ENCODE results near the gene PPP1R13B.
A peak's percentile ranks its signal among the peaks of the same experiment; 100 is the strongest.

PPP1R13B gene

GRCh38 chr14:103715052-103716000 is 132.0 kb downstream of the PPP1R13B start, which contains the start of the genes XRCC3 and ZFYVE21:
TSS of gene XRCC3 (minus strand) at chr14:103715451. CDS start at chr14:103711087, 4,364 bp downstream.
TSS of gene ZFYVE21 (plus strand) at chr14:103715810. CDS start at chr14:103715842, 32 bp downstream.
- peak within 1 kb of the TSS; percentile 80 to 93 for H3K27ac ChIP-seq
- peak; percentile 100 for DNase-seq
- peak within 1 kb of the TSS; percentile 76 to 94 for H3K4me3 ChIP-seq
- H3K27me3 ChIP-seq: no peaks in the 10 kb centered on the region
- no peaks in the 10 kb centered on the region for H3K36me3 ChIP-seq
- H3K4me1 ChIP-seq: peaks cover 0 to 73% (median 62%) of the 10 kb centered on the region in 4 donors
- peak in 1 of 2 experiments; percentile 10 for TF ChIP-seq CTCF (IDR thresholded peaks at IDR 0.05)
- no peaks in the 10 kb centered on the region for H3K9me3 ChIP-seq
- intact Hi-C loops (cut with DNase I; ENCODE audit: low total_unique reads): loop anchor here (5.0 kb wide), 1 partner anchor 88 kb away; the partner anchor contains the start of gene KLC1

GRCh38 chr14:103714063-103714724 is 133.2 kb downstream of the PPP1R13B start:
- intact Hi-C loops (cut with DNase I; ENCODE audit: low total_unique reads): no loop called here
- H3K36me3 ChIP-seq: no peaks in the 10 kb centered on the region
- H3K4me1 ChIP-seq: peaks cover 0 to 75% (median 61%) of the 10 kb centered on the region in 4 donors
- H3K27me3 ChIP-seq: no peaks in the 10 kb centered on the region
- DNase-seq: no peak
- no peak overlapping the region for H3K4me3 ChIP-seq
- no peak for TF ChIP-seq CTCF (IDR thresholded peaks at IDR 0.05)
- no peak overlapping the region for H3K27ac ChIP-seq
- no peaks in the 10 kb centered on the region for H3K9me3 ChIP-seq

GRCh38 chr14:103713304-103714062 is 133.9 kb downstream of the PPP1R13B start:
- Histone ChIP-seq H3K27me3 (no peaks in the 10 kb centered on the region), H3K9me3 (no peaks in the 10 kb centered on the region), H3K36me3 (no peaks in the 10 kb centered on the region), H3K4me1 (peaks cover 0 to 75% (median 63%) of the 10 kb centered on the region in 4 donors), H3K4me3 (no peak overlapping the region), H3K27ac (peak overlapping the region in 1 of 2 donors; percentile 62)
- DNase-seq: no peak
- no peak for TF ChIP-seq CTCF (IDR thresholded peaks at IDR 0.05)
- intact Hi-C loops (cut with DNase I; ENCODE audit: low total_unique reads): no loop called here

- intact Hi-C loops (cut with DNase I; ENCODE audit: low total_unique reads): no loop called here
- Histone ChIP-seq H3K4me1 (peaks cover 0 to 75% (median 62%) of the 10 kb centered on the region in 4 donors), H3K9me3 (no peaks in the 10 kb centered on the region), H3K4me3 (no peak overlapping the region), H3K27ac (peak overlapping the region; percentile 62 to 77), H3K27me3 (no peaks in the 10 kb centered on the region), H3K36me3 (peaks cover 0 to under 1% (median 0%) of the 10 kb centered on the region in 3 donors)
- TF ChIP-seq CTCF (IDR thresholded peaks at IDR 0.05): no peak
- DNase-seq: no peak
Measured at GRCh38 chr14:103712633-103713247, 134.6 kb downstream of the PPP1R13B start.

All from tibial artery (tissue), 4 donors.